ENCODE results near the gene DNAH6.

GRCh38 chr2:84768840-84769239 lies 252.5 kb downstream of the DNAH6 start:
- TF ChIP-seq CTCF (optimal IDR thresholded peaks at IDR 0.05 in 1 of 3, IDR thresholded peaks at IDR 0.05 in 1 of 3, conservative IDR thresholded peaks at IDR 0.05 in 1 of 3; ENCODE audit: extremely low read depth in 1 of 3, insufficient read depth in 2 of 3, low read length in 3 of 3) (no peak), EZH2 (IDR thresholded peaks at IDR 0.05; ENCODE audit: low read length) (no peak)
